ENCODE data around the gene CDC25C.
A peak's percentile ranks its signal among the peaks of the same experiment; 100 is the strongest.
"Not testable (repeated sequence)": the region's sequence is repeated elsewhere in the genome, so short reads cannot be mapped to it uniquely, and the experiment has no call there.

CDC25C gene

DNA sequence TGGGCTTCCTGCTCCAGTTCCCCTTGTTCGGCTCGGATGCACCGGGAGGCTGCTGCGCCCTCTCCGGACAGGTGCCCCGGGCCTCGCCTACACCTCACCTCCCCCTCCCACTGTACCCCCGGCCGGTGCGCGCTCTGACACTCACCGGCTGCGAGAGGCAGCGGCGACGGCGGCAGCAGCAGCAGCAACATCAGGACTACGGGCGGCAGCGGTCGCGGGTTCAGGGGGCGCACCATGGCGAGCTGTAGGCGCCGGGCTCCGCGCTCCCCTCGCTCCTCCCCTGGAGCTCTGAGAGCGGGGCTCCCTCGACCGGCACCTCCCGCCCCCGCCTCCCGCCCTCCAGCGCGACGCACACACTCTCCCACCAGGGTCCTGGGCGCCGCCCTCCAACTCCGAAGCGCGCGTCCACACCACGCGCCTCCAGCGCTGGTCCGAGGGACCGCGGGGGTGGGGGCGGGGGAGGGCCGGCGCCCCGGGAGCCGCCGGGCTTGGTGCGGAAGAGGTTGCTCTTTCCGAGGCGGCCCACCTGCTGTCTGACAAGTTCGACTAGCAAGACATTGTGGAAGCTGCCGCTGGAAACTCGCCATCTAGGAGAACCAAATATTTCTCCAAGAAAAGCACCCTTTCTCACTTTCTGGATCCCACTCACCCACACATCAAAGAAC, 57.3 kb downstream of the CDC25C start, which contains the start of gene GFRA3:
GFRA3 (minus strand) TSS at position 433 of the 665 bp plus-strand sequence; CDS start at position 236, 197 bp downstream.
- DNase-seq: peak in 1 of 2 experiments; percentile 20

DNA sequence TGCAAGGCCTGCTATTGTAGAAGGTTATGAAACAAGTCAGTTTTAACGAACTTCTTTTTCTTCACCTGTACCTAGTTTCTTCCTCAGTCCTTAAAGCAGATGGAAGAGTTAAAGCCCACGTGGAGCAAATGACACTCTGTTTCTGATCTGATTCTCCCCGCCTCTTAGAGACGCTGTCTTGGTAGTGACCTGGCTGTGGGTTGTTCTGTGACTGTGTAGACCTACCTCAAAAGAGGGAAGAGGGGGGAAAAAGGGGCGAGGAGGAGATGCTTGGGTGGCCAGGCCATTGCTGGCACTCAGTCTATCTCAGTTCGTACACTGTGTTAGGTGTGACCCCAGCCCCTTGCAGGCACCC, 57.8 kb downstream of the CDC25C start:
- no peak for DNase-seq

DNA sequence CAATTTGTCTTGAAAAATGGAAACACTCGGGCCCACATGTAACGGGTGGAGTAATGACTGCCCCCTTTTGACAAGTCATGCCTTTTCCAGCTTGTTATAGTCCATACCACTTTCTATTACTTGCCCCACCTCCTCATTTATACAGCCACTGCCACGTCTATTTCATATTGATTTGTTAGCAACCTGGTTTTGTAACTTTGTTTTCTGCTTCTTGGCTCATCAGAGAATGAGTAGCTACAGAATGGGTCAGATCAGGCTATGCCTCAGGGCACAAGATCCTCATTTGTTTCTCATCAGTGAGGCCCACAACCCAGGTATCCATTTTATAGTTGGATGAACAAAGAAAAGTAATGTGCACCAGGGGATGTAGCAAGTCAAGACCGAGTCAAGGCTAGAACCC, 58.9 kb downstream of the CDC25C start:
- no peak for DNase-seq

DNA sequence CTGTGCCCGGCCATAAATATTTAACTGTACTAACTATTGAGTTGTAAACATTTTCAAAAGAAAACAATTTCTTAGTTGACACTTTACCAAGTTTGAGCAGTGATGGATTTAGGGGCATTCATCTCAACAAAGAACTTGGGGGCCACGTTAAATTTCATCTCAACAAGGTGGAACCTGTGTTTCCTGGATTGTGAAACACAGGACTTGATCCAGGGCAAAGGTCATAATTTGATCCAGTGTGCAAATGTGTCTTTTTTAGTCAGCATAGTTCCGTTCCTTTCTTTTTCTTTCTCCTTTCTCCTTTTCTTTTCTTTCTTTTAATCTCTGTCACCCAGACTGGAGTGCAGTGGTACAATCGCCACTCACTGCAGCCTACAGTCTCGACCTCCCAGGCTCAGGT, 60.3 kb downstream of the CDC25C start:
- DNase-seq: no peak

DNA sequence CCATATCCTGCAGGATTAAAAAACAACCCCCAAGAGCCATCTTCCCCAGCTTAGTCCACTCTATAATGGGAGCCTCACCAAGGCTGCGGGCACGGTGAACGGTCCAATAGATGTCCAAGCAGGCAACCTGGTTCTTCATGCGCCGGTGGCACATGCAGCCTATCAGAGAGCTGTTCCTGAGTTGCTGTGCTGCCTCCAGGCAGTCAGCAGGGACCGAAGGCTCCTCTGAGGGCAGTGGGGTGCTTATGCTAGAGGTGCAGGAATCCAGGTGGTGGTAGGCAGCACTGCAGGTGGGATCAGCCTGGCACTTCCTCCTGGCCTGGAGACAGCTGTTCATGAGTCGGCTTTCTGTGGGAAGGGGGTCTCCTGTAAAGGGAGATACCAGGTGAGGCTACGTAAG, 67.4 kb downstream of the CDC25C start:
- no peak for DNase-seq

DNA sequence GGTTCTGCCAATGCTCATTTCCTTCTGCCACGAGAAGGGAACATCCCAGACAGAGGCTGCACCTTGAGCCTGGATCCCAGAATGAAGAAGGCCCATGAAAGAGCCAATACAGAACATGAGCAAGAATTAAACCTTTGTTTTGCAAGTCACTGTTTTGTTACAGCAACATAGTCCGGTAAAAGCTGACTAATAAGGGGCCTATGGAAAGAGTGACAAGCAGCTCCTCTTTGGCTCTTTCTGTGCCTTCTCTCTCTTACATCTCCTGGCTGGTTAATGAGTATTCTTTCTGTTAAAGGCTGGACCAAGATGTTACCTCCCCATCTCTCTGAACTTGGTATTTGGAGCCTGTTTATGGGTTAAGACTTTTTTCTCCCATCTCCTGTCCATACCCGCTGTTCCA, 68.0 kb downstream of the CDC25C start:
- no peak for DNase-seq

DNA sequence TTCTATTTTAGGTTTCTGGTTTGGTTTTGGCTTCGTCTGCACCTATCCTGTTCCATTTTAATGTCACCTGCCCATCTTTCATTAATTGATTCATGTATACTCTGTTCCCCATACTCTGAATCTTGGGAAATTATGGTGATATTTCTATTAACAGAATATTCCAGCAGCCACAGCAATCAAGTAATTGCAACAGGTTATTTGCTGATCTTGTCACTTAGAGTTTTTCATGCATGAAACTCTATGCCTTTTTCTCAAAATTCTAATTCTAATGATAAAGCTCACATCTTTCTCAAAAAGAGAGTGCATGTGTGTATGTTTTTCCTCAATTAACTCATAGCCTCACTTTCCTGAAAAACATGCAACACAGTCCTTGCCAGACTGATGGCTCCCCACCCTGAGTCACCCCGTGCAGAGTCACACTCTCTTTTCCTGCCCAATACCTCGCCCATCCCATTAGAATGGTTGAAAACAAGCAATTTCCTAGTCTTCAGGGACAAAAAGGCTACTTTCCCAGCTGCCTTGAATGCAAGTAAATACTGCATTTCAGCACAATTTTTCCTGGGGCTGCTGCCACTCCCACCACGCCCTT, 72.8 kb downstream of the CDC25C start:
- no peak for DNase-seq

DNA sequence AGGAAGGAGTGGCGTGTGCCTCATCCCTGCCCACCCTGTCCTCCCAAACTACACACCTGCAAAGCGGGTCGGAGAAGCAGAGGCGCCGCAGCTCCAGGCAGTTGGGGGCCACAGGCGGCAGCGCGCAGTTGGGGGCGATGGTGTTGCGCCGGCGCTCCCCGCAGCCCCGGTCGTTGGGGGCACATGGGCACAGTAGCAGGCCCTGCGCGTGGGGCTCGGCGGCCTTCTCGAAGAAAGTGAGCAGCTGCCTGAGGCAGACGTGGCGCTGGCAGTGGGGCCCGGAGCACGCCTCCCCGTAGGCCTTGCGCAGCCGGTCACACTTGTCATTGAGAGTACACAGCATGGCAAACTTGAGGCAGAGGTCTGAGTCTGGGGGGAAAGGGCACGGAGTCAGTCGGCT, 74.0 kb downstream of the CDC25C start:
- DNase-seq: no peak

DNA sequence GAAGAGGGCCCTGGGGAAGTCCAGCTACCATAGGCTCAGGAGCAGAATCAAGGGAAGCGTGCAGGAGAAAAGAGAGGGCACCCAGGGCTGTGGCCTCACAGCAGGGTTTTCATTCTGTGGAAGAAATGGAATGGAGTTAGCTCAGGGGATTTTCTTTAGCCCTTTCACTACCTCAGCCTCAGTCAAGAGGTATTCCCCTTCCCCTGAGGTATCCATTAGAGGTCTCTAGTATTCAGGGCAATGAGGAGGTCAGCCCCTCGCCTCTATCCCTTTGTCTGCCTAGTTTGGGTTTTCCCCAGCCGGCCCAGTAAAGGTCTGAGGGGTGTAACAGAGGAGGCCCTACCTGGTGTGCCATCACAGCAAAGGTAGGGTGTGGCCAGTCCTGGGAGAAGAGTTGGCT, 78.7 kb downstream of the CDC25C start:
- no peak for DNase-seq

DNA sequence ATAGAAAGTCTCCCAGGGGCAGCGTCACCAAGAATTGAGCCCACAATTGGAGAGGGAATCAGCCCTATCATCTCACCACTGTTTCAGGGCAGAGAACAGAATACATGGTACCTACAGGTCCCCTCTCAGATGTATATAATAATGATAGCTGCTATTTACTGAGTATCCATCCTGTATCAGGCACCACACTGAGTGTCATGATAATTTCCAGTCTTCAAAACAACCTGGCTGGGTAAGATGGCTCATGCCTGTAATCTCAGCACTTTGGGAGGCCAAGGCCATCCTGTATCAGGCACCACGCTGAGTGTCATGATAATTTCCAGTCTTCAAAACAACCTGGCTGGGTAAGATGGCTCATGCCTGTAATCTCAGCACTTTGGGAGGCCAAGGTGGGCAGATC, 83.8 kb downstream of the CDC25C start:
- DNase-seq: not testable (repeated sequence)

DNA sequence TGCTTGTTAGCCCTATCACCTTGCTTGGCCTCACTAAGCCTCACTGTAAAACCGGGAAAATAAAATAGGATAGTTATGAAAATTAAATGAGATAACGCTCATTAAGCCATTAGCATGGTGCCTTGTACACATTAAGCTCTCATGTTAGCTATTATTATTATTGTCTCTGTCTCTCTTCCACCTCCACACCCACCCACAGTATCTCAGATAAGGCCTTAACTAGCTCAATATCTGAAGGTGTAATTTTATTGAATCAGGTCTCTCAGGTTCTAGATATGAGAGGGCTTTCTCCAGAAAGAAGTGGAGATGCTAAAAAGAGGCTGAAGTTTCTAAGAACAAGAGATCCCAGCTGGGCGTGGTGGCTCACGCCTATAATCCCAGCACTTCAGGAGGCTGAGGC, 84.8 kb downstream of the CDC25C start:
- no peak for DNase-seq

DNA sequence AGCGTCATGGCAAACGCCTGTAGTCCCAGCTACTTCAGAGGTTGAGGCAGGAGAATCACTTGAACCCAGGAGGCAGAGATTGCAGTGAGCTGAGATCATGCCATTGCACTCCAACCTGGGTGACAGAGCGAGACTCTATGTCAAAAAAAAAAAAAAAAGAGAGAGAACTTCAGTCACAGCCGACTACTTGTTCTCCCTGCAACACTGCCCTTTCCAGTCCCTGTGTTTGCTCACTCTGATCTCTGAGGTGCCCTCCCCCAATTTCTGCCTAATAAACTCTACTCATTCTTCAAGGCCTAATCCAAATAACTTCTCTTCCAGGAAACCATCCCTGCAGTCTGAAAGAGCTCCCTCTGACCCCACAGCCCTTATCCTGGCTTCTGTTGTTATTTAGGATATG, 85.3 kb downstream of the CDC25C start:
- no peak for DNase-seq

DNA sequence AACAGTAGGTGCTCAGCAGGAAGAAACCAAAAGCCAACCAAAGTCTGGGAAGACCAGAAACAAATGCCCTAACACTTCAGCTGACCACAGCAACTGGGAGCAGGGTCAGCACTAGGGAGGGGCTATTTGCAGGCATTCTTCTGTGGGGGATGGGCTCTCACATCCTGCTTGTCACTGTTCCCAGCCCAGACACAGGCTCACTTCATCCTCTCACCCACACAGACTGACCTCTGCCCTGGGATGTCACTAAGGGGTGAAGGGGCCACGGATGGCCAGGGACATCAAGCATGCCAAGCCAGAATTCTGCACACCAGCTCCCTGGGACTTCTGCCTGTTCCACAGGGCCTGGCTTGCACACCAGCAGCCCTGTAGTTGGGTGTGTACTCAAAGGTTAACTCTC, 85.9 kb downstream of the CDC25C start:
- no peak for DNase-seq

DNA sequence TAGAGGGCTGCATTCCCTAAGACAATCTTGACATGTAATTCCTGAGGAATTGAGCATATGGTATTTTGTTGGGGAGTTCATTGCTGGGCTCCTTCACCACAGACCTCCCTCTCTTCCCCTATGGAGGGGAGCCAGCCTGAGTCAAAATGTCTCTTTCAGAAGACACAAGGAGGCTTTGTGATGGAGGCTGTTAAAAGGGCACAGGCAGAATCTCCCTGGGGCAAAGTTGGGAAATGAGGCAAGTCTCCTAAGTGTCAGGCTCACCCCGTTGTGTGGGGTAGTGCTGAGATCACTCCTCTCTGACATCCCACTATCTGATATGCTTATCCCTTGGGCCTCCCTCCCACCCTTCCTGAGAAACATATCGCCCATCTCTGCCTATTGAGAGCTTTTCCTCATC, 87.8 kb downstream of the CDC25C start:
- peak in 1 of 2 experiments; percentile 9 for DNase-seq

DNA sequence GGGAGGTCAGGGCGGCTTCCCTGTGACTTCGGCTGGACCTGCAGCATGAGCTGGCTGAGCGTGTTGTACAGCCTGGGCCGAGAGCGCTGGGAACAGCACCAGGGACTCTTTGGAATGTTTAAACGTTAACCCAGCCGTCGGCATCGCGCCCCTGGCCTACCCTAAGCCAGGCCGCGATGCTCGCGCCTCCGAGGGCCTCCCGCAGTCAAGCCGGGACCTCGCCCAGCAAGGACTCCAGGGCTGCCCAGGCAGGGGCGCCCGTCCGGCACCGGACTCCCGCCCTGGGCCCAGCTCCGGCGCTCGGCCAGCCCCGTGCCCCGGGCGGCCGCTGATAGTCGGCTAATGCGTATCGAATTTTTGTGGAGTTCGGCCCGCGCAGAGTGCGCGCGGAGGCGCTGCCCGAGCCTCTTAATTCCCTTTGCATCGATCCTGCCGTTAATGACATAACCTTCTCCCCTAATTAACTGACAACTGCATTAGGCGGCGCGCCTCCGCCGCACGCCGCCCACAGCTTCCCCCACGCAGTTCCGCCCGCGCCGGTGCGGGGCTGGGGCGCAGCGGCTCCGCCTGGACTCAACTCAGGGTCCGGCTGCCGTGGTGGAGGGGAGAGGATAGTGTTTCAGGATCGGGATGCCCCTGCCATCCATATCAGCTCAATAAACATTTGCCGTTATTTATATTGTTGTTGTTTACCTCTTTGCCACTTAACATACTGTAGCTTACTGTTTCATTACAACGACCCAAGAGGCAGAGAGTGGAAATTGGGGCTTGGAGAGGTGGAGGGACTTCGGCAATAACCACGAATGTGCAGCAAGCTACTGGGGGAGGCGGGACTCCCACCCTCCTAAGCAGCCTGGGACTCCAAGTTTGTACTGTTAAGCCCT, 89.7 kb downstream of the CDC25C start:
- DNase-seq: peak in 1 of 2 experiments; percentile 32

DNA sequence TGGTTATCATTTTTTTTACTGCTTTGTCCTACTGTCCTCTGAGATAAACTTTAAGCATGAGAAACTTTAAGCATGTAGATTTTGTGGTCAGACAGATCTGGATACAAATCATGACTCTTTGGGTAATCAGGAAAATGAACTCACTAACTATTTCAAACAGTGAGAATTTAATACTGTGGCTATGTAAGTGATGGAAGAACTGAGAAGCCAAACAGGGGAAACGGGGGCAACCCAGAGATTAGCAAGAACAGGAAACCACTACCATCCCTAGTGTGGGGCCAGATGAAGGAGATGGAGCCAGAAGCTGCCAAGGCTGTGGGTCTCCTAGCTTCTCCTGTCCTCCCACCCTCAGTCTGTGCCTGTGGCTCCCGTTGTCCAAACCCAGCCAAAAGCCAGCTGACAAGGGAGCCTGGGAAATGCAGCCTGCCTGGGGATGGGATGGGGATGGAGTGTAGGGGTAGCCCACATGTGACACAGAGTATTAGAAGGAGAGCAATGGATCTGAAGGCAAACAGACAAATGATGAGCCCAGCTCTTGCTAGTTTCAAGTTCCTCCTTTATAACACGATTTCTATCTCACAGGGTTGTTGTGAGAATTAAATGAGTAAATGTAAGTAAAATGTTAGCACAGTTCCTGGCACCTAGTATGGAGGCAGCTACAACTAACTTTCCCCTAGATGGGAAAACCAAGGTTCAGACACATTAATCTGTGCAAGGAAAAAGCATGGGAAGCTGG, 90.8 kb downstream of the CDC25C start:
- no peak for DNase-seq

DNA sequence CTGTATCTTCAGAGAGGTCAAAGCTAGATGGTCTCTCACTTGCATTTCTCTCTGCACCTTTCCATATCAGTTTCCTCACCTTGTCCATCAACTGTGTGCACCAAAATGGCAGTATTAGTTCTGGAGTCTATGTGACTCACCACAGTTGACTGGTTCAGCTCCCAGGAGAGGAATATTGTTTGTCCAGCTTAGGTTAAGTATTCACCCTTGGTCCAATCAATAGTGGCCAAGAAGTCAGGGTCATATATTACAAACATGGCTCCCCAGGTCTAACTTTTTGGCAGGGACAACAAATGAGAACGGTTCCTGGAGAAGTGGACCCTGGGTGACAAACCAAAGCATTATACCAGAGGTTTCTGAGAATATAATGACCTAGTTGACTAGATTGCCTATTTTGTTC, 93.6 kb downstream of the CDC25C start:
- no peak for DNase-seq
